ENCODE results near the gene ZFPM1.
"Not testable (repeated sequence)": the region's sequence is repeated elsewhere in the genome, so short reads cannot be mapped to it uniquely, and the experiment has no call there.

Gene ZFPM1

GRCh38 chr16:88478889-88479792, 26.1 kb downstream of the ZFPM1 start:
- DNase-seq (ENCODE audit: low read depth in 2 of 2), result no peak

DNA sequence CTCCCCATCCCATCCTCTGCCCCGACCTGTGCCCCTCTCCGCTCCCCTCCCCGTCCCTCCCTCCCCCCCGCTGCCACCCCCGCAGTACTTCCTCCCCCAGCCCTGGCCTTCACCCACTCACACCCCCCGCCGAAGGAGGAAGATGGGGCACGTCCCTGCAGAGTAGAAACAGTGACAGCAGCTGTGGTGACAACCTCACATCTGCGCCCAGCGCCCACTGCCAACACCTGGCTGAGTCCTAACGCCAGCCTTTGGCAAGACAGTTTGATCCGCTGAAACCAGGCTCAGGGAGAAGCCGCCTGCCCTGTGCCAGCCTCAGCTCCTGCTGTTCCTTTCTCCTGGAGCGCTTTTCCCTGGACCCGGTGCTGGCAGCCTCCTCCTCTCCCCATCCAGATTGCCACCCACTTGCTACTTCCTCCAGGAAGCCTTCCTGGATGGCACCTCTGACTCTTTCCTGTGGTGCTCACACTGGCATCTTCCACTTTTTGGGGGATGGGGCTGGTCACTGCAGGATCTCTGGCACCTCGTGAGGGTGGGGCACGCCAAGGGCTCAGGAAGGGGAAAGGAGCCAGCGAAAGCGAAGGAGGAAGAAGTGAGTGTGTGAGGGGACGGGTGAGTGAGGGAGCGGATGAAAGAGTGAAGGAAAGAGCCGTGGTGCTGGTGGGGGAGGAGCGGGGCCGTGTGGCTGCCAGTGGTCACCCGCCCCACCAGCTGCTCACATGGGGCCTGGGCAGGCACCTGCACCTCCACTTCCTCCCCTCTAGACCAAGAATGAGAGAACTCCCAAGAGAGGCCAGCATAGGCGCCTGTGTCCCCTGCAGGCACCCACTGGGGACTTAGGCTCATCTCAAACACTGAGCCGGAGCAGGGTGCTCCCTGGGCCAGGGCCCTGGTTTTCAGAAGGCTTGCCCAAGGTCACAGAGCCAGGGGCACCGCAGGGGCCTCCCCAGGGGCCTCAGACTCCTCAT, 27.0 kb downstream of the ZFPM1 start:
- DNase-seq (ENCODE audit: low read depth in 2 of 2), result peak; percentile 25 to 28

- no peak for DNase-seq (ENCODE audit: low read depth in 2 of 2)
These were observed 27.7 kb downstream of the ZFPM1 start for GRCh38 chr16:88480829-88481228.

DNA sequence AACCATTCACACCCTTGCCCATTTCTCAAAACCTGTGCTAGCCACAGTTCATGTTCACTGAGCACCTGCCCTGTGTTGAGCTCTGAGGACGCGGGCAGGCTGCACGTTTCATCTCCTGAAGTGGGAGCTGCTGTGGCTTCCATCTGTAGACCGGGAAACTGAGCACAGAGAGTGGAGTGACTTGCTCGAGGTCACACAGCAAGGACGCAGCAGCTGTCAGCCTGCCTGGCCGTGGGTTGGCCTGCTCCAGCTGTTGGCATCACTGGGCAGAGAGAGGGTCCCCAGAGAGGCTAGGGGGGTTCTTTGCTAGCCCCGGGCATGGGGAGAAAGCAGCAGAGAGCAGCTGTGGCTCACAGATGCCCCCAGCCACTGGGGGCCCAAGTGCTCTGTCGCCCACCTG, 28.8 kb downstream of the ZFPM1 start:
- no peak for DNase-seq (ENCODE audit: low read depth in 2 of 2)

GRCh38 chr16:88482630-88483391, 29.7 kb downstream of the ZFPM1 start:
- DNase-seq (ENCODE audit: low read depth in 2 of 2), result no peak

- DNase-seq (ENCODE audit: low read depth in 2 of 2), result no peak
These were observed 30.2 kb downstream of the ZFPM1 start for GRCh38 chr16:88483392-88483641.

- no peak for DNase-seq (ENCODE audit: low read depth in 2 of 2)
These were observed 31.7 kb downstream of the ZFPM1 start for GRCh38 chr16:88484505-88485365.

DNA sequence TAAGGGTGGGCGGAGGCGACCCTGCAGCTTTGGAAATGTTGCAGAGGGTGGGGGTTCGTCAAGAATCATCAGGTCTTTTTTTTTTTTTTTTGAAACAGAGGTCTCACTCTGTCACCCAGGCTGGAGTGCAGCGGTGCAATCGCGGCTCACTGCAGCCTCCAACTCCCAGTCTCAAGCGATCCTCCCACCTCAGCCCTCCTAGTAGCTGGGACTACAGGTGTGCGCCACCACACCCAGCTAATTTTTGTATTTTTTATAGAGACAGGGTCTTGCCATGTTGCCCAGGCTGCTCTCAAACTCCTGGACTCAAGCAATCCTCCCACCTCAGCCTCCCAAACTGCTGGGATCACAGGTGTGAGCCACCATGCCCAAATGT, 32.3 kb downstream of the ZFPM1 start:
- not testable (repeated sequence) for DNase-seq (ENCODE audit: low read depth in 2 of 2)

- no peak for DNase-seq (ENCODE audit: low read depth in 2 of 2)
These were observed 33.5 kb downstream of the ZFPM1 start for GRCh38 chr16:88486398-88487123.

GRCh38 chr16:88487124-88487432, 34.0 kb downstream of the ZFPM1 start:
- DNase-seq (ENCODE audit: low read depth in 2 of 2), result no peak

DNA sequence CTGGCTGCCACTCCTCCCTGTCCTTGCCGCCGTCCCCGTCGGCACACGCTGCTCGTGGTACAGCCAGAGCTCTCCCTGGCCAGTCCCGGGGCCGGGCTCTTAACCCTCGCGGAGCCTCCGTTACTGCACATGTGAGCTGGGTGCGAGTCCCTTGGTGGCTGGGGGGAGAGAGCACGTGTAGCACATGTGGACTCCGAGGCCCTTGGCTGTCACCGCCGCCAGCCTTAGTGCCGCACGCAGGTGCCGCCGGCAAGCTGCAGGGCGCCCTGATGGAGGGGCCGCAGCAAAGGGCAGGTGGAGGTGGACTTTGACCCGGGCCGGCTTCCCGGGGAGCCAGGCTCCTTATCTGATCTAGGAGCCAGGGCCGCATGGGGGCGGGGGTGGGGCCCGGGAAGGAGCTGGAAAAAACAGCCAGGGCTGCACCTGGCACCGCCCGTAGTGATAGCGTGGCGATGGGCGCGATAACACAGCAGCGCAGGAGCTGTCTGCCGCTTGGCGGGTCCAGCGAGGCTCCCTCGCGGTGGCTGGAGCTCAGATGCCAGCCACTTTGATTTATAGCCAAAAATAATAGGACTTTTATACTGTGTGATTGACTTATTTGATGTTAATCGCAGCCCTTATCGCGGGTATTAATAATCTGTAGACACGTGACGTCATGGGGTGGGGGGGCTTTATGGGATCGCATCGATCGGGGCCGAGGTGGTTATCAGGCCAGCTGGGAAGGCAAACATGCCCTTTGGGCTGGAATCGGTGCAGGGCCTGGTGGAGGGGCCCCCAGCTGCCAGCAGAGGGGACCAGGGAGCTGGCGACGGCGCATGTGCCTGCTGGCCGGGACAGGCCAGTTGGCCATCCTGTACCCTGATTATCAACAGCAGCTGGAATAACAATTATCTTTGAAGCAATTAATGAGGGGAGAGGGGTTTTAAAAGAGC, 35.1 kb downstream of the ZFPM1 start:
- DNase-seq (ENCODE audit: low read depth in 2 of 2), result no peak

DNA sequence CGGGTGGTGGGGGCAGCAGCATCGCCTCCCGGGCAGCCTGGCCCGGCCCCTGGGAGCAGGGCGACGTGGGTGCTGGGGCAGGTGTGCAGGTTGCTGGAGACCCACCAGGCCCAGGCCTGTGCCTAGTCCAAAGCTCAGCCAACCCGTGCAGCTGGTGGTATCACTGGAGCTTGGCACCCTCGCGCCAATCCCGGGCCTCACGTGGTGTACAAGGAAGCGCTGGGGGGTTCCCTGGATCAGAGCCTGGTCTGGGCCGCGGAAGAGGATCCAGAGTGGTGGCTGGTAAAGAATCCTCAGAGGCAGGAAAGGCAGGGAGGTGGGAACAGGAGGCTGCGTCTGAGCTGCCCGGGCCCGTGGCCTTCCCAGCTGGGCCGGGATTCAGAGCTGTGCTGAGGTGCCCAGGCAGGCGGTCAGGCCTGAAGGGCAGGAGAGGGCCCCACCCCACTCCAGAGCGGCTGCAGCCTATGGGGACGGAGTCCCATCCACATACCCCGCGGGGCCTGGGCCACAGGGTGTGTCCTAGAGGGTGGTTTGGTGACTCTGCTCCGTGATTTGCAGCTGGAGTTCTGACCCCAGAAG, 36.2 kb downstream of the ZFPM1 start:
- no peak for DNase-seq (ENCODE audit: low read depth in 2 of 2)

GRCh38 chr16:88491001-88491559, 38.0 kb downstream of the ZFPM1 start:
- no peak for DNase-seq (ENCODE audit: low read depth in 2 of 2)

GRCh38 chr16:88491560-88492310, 38.7 kb downstream of the ZFPM1 start:
- no peak for DNase-seq (ENCODE audit: low read depth in 2 of 2)

DNA sequence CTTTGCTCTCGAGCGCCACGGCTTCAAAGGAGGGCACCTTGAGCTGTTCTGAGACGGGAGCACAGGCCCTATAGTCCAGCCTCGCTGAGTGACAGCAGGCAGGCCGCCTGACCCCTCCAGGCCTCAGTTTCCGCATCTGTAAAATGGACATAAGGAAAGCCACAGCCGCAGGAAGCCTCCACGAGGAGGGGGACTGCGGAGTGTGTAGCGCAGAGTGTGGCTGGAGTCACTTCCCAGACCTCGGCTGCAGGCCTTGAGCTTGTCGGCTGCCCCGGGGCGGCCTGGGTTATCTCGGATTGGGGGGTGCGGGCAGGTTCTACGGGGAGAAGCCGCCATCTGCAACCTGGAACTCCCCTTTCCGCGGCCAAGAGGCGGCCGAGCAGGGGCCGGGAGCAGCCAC, 40.8 kb downstream of the ZFPM1 start:
- no peak for DNase-seq (ENCODE audit: low read depth in 2 of 2)

DNA sequence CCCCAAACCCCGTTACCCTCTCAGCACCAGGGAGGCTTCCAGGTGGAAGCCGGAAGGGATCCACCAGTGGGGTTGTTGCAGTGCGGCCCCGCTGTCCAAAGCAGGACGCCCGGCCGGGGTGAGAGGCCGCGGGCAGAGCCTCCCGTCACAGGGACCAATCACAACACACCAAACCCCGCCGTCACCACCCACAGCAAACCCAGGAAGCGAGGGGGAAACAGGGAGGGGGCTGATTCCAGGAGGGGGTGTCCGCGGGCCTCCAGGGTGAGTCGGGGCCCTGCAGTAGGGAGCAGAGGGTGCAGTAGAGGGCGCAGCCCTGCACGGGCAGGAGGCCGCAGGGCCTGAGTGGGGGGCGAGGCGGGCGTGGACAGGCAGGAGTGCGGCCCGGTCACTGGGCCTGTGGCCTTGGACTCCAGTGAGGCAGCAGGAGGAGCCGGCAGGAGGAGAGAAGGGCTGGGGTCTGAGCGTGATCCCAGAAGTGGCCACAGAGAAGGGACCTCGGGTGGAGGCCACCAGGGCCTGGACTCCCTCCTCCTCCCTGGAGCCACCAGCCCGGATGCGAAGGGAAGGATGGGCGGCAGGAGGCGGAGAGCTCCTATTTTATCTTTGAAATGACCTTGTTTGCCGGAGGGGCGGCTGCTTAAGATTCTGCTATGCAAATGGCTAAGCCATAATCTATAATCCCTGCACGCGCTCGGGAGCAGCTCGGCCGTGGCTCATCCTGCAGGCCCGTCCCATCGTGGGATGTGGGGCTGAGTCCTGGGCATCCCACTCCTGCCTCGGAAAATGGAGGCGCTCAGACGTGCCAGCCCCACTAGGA, 41.5 kb downstream of the ZFPM1 start:
- no peak for DNase-seq (ENCODE audit: low read depth in 2 of 2)

DNA sequence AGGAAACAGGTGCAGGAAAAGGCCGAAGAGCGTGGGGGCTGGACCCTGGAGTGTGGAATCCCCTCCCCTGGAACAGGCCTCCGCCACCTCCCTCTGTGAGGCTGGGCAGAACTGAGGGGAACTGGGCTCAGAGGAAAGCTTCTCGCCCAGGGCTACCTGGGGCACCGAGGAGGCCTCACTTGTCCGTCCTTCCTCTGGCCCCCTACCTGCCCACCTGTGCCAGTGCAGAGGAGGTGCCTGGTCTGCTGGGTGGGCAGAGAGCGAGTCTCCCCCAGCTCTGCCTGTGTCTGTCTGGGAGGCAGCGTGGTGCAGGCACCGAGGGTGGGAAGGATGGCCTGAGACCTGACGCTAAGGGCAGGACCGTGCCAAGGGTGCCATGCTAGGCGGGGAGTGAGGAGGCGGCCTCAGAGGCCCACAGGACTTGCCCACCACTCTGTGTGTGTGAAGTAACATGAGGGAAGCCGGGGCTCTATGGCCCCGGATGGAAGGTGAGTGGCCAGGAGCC, 42.2 kb downstream of the ZFPM1 start:
- DNase-seq (ENCODE audit: low read depth in 2 of 2), result no peak
